ENCODE data around the gene AKAP1.
A peak's percentile ranks its signal among the peaks of the same experiment; 100 is the strongest.

Gene AKAP1, protein sequence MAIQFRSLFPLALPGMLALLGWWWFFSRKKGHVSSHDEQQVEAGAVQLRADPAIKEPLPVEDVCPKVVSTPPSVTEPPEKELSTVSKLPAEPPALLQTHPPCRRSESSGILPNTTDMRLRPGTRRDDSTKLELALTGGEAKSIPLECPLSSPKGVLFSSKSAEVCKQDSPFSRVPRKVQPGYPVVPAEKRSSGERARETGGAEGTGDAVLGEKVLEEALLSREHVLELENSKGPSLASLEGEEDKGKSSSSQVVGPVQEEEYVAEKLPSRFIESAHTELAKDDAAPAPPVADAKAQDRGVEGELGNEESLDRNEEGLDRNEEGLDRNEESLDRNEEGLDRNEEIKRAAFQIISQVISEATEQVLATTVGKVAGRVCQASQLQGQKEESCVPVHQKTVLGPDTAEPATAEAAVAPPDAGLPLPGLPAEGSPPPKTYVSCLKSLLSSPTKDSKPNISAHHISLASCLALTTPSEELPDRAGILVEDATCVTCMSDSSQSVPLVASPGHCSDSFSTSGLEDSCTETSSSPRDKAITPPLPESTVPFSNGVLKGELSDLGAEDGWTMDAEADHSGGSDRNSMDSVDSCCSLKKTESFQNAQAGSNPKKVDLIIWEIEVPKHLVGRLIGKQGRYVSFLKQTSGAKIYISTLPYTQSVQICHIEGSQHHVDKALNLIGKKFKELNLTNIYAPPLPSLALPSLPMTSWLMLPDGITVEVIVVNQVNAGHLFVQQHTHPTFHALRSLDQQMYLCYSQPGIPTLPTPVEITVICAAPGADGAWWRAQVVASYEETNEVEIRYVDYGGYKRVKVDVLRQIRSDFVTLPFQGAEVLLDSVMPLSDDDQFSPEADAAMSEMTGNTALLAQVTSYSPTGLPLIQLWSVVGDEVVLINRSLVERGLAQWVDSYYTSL

DNA sequence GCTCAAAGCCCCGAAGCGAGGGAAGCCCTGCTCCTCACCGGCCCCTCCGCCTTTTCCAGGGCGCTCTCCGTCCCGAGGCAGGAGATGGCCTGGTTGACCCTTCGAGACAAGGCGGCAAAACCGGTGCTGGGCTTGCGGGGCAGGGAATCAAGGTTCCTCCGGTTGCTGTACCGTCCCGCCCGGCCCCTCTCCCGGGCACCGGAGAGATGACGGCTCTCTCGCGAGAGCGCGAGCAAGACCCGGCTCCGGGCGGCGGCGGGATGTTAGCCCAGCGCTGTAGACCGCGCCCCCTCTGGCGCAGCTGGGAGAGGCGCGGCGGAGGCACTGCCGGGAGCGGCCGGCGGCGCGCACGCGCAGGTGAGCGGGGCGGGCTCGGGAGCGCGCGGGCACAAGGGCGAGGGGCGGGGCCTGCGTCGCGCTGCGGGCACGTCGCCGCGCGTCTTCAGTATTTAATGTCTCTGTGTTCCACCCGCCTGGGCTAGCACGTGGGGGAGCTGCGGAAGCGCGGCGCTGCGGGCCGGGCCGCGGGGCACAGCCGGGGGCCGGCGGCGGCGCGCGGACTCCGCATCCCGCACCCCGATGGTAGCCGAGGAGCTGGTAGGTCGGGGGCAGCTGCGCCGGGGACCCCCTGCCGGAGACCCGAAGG is at the start of gene AKAP1:
Gene AKAP1 (plus strand): TSS at position 445 of the 646 bp plus-strand sequence. CDS start 20,219 bp downstream, outside the sequence.
- DNase-seq (ENCODE audit: low read depth) = peak; percentile 45

DNA sequence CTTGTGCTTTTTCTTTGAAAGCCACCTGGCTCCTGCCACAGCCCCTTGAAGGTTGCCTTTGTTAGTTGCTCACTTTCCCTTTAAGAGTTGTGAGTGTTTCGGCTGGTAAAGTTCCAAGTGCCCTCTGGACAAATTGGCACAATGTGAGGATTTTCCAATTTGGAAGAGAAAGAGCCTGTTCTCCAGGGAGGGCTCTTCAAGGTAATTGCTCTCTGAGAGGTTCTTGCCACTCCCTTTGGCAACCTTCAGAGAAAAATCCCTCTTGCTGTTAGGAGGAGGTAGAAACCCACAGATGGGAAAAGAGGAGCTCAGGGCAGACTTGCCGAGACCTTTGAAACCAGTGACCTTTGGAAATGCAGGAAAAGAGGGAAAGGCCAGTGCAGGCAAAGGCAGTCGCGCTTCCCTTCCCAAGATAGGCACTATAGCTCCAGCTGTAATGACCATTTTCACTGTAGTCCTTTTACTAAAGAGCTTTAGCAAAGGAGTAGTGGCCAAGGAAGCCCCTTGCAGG is 49.0 kb upstream of the AKAP1 start:
- DNase-seq (ENCODE audit: low read depth) = no peak

DNA sequence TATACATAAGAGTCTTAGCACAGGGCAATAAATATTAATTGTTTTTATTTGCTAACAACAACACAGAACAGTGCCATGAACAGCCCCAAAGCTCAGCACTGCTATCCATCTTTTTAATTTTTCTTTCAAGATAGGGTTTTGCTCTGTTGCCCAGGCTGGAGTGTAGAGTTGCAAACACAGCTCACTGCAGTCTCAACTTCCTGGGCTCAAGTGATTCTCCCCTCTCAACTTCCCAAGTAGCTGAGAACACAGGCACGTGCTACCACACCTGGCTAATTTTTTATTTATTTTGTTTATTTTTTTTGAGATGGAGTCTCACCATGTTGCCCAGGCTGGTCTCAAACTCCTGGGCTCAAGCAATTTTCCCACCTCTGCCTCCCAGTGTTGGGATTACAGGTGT is 47.6 kb upstream of the AKAP1 start:
- no peak for DNase-seq (ENCODE audit: low read depth)

DNA sequence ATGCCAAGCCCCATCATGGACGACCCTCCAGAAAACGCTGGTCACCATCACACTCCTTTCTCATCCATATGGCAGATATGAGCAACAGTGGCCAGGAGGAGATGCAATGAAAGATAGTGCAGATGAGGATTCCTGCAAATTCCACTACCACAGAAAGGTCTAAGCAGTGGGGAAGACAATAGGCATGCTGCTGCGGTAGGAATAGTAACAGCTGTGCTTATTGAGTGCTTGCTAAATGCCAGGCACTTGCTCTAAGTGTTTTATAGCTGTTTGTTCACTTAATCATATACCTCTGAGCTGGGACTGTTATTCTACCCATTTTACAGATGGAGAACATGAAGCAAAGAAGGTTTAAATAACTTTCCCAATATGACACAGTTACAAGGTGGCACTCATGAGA is 46.6 kb upstream of the AKAP1 start:
- DNase-seq (ENCODE audit: low read depth) = no peak

DNA sequence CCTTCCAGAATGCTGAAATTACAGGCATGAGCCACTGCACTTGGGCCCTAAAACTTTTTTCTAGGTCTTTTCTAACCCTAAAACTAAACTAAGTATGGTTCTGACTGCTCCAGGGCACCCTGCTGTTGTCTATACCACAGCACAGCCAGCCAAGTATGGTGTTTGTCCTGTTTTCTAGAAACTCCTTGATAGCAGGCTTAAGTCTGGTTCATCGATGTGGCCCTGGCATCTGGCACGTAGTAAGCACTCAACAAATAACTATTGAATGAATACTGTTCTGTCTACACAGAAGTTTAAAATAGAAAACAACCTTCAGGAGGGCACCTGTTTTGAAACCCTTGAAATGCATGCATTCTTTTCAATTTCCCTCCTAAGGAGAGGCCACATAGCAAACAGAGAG is 44.5 kb upstream of the AKAP1 start:
- DNase-seq (ENCODE audit: low read depth) = no peak

DNA sequence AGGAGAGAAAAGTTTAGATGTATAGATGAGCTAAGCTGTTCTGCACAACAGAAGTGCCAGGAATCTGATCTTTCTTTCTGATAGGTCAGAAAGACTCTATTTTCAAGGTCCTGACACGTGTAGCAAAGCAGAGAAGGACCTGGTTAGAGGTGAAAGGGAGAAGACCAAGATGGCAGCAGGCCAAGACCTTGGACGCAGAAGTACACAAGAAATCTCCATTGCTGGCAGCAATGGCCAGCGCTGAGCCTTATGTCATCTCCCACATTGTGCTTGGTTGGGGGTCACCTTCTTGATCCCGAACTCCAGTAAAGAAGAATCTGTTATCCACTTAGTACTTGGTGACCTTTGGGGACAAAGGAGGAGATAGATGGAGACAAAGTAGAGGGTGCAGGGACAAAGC is 41.8 kb upstream of the AKAP1 start:
- DNase-seq (ENCODE audit: low read depth) = no peak

DNA sequence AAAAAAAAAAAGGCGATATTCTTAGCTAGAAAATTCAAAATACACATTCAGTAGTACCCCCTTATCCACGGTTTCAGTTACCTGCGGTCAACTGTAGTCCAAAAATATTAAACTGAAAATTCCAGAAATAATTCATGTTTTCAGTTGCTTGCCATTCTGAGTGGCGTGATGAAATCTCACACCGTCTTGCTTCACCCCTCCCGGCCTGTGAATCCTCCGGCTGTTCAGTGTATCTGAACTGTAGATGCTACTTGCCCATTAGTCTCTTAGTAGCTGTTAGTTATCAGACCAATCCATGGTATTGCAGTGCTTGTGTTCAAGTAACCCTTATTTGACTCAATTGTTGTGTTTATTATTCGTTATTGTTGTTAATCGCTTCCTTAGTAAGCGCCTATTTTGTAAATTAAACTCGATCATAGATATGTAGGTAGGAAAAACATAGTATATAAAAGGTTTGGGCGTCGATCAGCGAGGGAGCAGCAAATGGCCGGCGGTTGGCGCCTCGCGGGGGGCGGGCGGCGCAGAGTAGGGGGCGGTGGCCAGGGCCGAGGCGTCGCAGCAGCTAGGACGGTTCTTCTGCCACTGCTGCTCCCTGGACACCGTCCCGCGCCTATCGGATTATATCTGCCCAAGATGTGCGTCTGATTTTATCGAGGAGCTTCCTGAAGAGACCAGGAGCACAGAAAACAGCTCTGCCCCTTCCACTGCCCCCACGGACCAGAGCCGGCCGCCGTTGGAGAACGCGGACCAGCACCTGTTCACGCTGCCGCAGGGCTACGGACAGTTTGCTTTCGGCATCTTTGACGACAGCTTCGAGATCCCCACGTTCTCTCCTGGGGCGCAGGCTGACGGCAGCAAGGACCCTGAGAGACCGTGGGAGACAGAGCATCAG is 39.8 kb upstream of the AKAP1 start:
- no peak for DNase-seq (ENCODE audit: low read depth)

DNA sequence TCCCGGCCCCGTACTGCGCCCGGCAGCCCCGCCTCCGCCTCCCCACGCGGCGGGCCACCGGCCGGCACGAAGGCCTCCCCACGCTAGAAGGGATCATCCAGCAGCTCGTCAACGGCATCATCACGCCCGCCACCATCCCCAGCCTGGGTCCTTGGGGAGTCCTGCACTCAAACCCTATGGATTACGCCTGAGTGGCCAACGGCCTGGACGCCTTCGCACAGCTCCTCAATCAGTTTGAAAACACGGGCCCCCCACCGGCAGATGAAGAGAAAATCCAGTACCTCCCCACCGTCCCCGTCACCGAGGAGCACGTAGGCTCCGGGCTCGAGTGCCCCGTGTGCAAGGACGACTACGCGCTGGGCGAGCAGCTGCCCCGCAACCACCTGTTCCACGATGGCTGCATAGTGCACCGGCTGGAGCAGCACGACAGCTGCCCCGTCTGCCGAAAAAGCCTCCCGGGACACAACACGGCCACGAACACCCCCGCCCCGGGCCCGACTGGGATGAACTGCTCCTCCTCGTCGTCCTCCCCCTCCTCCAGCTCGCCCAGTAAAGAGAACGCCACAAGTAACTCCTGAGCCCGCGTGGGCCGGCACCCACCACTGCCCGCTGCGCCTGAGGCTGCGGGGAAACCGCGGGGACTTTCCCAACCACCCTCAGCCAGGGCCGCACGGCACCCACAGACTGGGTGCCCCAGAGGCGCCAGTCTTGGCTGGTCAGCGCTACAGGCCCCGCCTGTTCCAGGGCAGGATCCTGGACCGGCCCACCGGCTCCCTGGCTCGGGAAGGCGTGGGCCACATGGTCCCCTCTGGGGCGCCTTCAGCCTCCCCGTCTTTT is 39.0 kb upstream of the AKAP1 start:
- no peak for DNase-seq (ENCODE audit: low read depth)

DNA sequence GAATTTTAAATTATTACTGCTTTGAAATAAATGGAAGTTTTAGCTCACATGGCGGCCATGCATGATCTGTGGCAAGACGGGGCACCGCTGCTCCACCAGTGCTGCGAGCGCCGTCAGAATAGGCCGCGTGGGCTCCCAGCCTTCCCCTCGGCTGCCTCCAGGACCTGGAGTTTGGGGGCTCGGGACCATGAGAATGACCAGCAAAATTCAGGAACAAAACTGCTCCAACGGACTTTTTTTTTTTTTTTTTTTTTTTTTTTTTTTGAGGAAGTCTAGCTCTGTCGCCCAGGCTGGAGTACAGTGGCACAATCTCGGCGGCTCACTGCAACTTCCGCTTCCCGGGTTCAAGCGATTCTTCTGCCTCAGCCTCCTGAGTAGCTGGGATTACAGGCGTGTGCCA is 38.3 kb upstream of the AKAP1 start:
- DNase-seq (ENCODE audit: low read depth) = no peak

DNA sequence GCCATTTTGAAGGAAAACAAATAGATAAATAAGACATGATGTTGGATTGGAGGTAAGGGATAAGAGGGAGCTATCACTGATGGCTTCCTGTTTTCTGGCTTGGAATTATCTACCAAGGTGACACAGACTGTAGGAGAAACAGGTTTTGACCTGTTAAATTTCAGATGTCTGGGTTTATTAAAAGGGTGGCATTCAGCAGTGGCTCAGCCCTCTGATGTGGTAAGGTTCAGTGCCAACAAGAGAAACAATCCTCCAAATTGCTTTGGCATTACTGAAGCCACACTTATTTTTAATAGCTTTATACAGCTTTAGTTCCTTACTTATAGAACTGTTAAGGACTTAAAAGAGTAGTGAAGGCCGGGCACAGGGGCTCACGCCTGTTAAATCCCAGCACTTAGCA is 37.0 kb upstream of the AKAP1 start:
- no peak for DNase-seq (ENCODE audit: low read depth)

DNA sequence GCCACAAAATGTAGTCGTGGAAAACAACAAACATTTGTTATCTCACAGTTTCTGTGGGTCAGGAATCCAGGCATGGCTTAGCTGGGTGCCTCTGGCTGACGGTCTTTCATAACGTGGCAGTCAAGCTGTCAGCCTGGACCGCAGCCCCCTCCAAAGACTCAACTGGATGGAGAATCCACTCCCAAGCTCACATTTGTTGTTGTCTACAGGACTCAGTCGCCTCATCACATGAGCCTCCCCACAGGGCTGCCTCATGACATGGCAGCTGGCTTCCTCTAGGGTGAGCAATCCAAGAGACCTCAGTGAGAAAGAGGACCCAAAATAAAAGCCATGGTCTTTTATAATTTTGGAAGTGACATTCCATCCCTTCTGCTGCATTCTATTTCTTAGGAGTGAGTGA is 34.7 kb upstream of the AKAP1 start:
- DNase-seq (ENCODE audit: low read depth) = no peak

DNA sequence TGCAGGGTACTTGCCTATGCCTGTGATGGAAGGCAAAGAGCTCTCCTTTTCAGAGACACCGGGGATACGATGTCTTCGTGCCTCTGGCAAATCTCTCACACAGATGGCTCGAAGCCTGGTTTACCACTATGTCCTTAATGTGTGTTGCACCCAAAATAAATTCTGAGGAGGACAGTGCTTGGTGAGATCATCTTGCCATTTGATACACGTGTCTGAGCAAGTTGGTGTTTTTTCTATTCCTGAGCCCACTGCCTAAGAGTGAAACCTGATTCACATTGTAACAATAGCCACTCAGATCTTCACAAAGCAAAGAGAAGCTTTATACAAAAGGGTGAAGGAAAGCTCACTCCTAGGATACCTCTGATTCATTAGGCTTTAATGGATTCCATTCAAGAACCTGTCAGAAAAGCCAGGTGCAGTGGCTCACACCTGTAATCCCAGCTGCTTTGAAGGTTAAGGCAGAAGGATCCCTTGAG is 33.1 kb upstream of the AKAP1 start:
- DNase-seq (ENCODE audit: low read depth) = no peak

DNA sequence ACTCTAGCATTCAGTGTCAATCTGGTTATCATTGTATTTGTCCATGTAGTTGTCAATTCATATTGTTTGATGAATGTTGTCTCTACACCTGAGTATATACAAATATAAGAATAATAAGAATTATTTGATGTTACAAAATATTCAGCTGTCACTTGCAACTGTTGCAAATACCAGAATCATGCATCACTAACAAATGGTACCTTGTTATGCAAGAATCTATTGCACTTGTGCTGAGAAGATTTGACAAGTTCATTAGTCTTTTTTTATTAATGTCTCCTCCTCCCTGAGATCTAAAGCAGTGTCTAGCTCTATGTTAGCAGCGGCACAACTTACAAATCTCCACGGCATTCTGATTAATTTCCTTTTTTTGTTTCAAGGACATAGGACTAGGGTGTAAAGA is 22.2 kb upstream of the AKAP1 start:
- DNase-seq (ENCODE audit: low read depth) = no peak

DNA sequence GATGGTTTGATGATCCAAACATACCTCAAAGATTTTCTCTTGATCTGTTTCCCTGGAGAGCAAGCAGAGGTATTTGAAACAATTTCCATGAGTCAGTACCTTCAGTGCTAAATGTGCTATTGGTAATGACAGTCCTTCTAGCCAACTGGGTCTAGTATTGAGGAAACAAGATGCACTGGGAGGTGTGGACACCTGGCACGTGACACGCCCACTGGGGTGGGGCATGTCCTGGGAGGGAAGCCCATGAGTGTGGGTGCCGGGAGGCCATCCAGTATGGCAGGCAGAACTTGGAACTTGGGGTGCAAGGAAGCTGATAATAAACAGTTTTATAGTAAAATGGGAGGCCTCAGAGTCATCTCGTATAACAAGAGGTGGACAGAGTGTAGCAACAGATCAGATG is 17.9 kb upstream of the AKAP1 start:
- no peak for DNase-seq (ENCODE audit: low read depth)

DNA sequence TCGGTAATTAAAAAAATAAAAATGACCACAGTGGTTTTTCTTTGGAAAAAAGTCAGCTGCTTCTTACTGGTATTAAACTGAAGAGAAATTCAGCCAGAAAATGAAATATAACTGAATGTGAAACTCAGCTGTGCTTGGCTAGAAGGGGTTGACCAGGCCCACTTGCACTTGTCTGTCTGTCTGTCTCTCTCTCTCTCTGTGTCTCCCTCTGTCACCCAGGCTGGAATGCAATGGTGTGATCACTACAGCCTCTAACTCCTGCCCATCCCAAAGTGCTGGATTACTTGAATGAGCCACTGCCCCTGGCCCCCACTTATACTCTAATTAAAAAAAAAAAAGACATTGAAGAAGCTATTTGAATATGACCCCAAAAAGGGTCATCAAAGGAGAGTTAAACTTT is 17.3 kb upstream of the AKAP1 start:
- no peak for DNase-seq (ENCODE audit: low read depth)

DNA sequence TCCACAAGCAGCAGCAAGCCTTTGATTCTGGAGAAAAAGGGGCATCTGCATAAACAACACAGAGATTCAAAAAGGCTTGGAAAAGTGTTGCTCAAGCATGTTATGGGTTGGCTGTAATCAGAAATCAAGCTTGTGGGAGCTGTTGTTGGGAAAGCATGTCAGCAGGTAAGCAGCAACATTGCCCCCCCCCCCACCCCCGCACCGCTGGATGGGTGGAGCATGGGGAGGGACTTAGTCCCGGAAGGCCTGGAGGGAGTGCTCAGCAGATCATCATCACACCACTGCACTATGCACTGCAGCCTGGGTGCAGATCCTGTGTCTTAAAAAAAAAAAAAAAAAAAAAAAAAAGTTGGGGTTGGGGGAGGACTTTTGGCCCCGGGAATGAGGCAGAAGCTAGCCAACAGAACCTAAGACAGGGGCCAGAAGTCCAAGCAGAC is 16.8 kb upstream of the AKAP1 start:
- no peak for DNase-seq (ENCODE audit: low read depth)

DNA sequence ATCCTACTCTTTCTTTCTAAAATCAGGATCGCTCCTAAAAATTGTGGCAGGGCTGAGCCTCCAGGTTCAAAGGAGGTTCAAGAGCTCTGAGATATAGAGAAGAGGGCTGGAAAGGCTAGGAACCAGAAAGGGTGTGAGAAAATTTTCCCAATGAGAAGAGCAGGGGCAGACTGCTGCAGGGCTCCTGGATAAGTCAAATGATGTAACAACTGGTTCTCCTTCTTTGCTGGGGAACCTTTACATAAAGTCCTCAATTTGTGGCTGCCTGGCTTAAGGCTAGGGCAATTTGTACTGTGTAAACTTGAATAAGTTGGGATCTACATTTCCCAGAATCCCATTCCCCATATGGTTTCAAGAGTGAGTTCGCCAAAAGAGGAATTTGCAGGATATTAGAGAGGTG is 16.3 kb upstream of the AKAP1 start:
- no peak for DNase-seq (ENCODE audit: low read depth)

DNA sequence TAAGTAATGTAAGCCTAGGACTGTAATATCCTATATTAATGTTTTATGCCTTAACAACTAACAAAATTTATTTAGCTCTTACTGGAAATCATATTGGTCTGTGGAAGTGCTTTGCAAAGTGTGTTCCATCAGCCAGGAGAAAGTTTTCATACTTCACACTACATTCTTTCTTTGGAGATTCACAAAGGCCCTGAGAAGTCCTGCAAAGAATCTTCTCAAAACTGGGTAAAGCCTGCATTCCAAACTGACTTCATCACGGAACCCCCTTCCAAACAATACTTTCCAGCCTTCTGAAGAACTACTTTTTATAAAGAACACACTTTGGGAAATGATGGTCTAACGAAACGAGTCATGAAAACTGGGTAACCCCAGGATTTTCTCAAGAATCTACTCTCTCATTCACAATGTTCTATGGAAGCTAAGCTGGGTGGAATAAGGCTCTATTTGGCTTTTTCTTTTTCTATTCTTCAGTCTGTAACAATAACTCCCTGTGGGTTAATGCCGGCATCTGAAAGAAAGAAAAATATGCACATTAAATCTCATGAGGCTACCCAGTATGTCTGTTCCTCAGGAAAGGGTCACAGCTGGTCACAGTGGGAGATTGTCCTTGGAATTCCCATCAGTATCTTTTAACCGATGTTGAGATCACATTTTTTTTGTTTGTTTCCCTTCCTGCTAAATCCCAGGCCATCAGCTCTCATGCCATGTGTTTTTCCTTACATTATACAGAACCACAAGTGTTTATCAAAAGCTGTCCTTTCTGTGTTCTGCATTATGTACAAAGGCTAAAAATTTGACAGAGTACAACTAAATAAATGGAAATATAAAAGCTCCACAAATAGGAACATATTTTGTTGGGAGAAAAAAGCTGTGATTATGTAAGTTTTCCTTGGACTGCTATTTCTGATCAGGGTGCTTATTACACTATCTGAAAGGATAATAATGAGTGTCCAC is 12.8 kb upstream of the AKAP1 start:
- DNase-seq (ENCODE audit: low read depth) = no peak

DNA sequence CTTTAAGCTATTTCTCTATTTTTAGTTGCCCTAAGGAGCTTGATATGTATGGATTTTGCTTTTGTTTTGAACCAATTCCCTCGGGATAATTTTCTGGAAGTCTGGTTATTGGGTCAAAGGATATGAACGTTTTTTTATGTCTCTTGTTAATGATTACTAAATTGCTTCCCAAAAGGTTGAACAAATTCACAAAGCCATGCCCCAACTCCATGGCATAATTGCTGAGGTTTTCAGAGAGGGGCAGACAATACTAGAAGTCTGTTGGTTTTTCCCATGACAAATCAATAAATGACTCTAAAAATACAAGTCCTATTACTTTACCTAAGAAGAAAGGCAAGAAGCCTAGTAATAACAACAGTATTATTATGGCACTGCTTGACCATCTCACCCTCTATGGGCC is 11.4 kb upstream of the AKAP1 start:
- DNase-seq (ENCODE audit: low read depth) = no peak

All from GM04503 (cell line).